Measurements from ENCODE around the gene NYNRIN. TPM values are rescaled to one million over a fixed set of nuclear protein-coding genes. Genes with fewer than 3 reads are reported as not detected.

The NYNRIN gene
- total RNA-seq, 1 experiment from 2014 or later: 16.6 TPM

GRCh38 chr14:24408764-24409163 lies 10.0 kb downstream of the NYNRIN start:
- Mint-ChIP-seq H3K9me3 (no peaks in the 10 kb centered on the region), H3K27me3 (ENCODE audit: low read depth) (no peaks in the 10 kb centered on the region), H3K4me3 (no peak overlapping the region), H3K27ac (no peak overlapping the region), H3K36me3 (peaks cover 4% of the 10 kb centered on the region; the same call in 1 of the 2 replicates), H3K4me1 (peaks cover 5% of the 10 kb centered on the region; the same call in 1 of the 2 replicates)
- no peak for DNase-seq (ENCODE audit: low spot score)
- ChIA-PET CTCF (interaction anchor here (0.7 to 2.6 kb wide), 8 partner anchors 10 to 77 kb away, joined by 3 to 18 read pairs (median 4); partner anchors contain the start of gene NYNRIN), POLR2A (no interaction called here)
- TF ChIP-seq IRF2 (CRISPR knock-in tag; IDR thresholded peaks at IDR 0.05; ENCODE audit: borderline replicate concordance, low read depth): no peak
- TF ChIP-seq JAZF1 (CRISPR knock-in tag; IDR thresholded peaks at IDR 0.05): no peak
- TF ChIP-seq E2F1 (CRISPR knock-in tag; IDR thresholded peaks at IDR 0.05): no peak
- no peak for TF ChIP-seq ZNF317 (CRISPR knock-in tag; IDR thresholded peaks at IDR 0.05; ENCODE audit: borderline replicate concordance, low read depth)
- no peak for TF ChIP-seq ETV6 (CRISPR knock-in tag; IDR thresholded peaks at IDR 0.05)
- TF ChIP-seq CREM (CRISPR knock-in tag; IDR thresholded peaks at IDR 0.05): no peak
- TF ChIP-seq ZNF671 (CRISPR knock-in tag; IDR thresholded peaks at IDR 0.05): no peak
- TF ChIP-seq PRDM15 (CRISPR knock-in tag; IDR thresholded peaks at IDR 0.05): no peak
- TF ChIP-seq ARID4B (CRISPR knock-in tag; IDR thresholded peaks at IDR 0.05; ENCODE audit: borderline replicate concordance): no peak
- ATAC-seq: no peak

- no peak for ATAC-seq
- peaks cover 6% of the 10 kb centered on the region; the same call in 1 of the 2 replicates for H3K36me3 Mint-ChIP-seq
- CTCF ChIA-PET: interaction anchor here (0.7 to 2.6 kb wide), 9 partner anchors 11 to 77 kb away, joined by 3 to 18 read pairs (median 4); partner anchors contain the start of gene NYNRIN
- no peaks in the 10 kb centered on the region for H3K9me3 Mint-ChIP-seq
- POLR2A ChIA-PET: no interaction called here
- TF ChIP-seq USF1 (CRISPR knock-in tag; IDR thresholded peaks at IDR 0.05): no peak
- no peak for TF ChIP-seq ZNF317 (CRISPR knock-in tag; IDR thresholded peaks at IDR 0.05; ENCODE audit: borderline replicate concordance, low read depth)
- no peak for TF ChIP-seq ELF4 (CRISPR knock-in tag; IDR thresholded peaks at IDR 0.05; ENCODE audit: low read depth)
- TF ChIP-seq ZNF396 (CRISPR knock-in tag; IDR thresholded peaks at IDR 0.05; ENCODE audit: borderline replicate concordance): no peak
- no peak for TF ChIP-seq IRF1 (CRISPR knock-in tag; IDR thresholded peaks at IDR 0.05)
- no peak for TF ChIP-seq ZBTB43 (CRISPR knock-in tag; IDR thresholded peaks at IDR 0.05)
- no peak for TF ChIP-seq NFATC4 (CRISPR knock-in tag; IDR thresholded peaks at IDR 0.05)
- no peak for TF ChIP-seq NFYB (CRISPR knock-in tag; conservative IDR thresholded peaks at IDR 0.05; ENCODE audit: low read depth)
- no peak for TF ChIP-seq ZNF671 (CRISPR knock-in tag; IDR thresholded peaks at IDR 0.05)
- no peak for TF ChIP-seq ZNF423 (CRISPR knock-in tag; IDR thresholded peaks at IDR 0.05)
- no peak for TF ChIP-seq ZNF232 (CRISPR knock-in tag; IDR thresholded peaks at IDR 0.05)
- no peak for TF ChIP-seq NR2C2 (CRISPR knock-in tag; IDR thresholded peaks at IDR 0.05)
- peaks cover 5% of the 10 kb centered on the region; the same call in 1 of the 2 replicates for H3K4me1 Mint-ChIP-seq
- H3K4me3 Mint-ChIP-seq: no peak overlapping the region
- no peaks in the 10 kb centered on the region for H3K27me3 Mint-ChIP-seq (ENCODE audit: low read depth)
- H3K27ac Mint-ChIP-seq: no peak overlapping the region
- no peak for DNase-seq (ENCODE audit: low spot score)
Observed at GRCh38 chr14:24409192-24409591, 10.4 kb downstream of the NYNRIN start.

All from WTC11 (cell line).